Amygdala (tissue), 56 donors: ENCODE measurements around the gene AFG1L.
"Not testable (repeated sequence)": the region's sequence is repeated elsewhere in the genome, so short reads cannot be mapped to it uniquely, and the experiment has no call there.

Experiments
- DNase-seq, 56 donors: peaks; one replicate each; lab custom pipeline; 2025; lab: John Stamatoyannopoulos, UW

AFG1L gene

DNA sequence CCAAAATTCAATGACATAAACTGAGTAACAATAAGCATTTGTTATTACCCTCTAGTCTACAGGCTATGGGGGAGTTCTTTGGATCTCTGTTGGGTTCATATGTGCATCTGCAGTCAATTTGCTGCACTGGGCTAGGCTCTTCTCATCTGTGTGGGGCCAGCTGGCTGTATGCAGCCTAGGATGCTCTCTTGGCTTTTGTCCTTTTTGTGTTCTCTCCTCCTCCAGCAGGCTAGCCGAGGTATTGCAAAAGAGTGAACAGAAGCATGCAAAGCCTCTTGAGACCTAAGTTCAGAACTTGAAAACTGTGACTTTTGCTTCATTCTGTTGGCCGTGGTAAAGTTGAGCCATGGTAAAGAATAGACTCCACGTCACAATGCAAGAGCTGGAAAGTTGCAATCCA, 203.0 kb downstream of the AFG1L start:
- DNase-seq, result peak in 2 of 56 donors; percentile 1 to 8

DNA sequence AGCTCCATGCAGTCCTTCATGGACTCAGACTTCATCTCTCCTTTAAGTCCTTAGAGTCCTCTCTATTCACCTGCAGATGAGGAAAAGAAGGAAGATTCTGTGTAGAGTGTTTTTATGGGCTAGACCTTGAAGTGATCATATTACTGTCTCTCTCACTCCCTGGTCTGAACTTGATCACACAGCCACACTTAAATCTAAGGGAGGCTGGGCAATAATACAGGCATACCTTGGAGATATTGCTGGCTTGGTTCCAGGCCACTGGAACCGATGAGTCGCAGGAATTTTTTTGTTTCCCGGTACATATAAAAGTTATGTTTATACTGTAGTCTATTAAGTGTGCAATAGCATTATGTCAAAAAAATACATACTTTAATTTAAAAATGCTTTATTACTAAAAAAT, 206.7 kb downstream of the AFG1L start:
- DNase-seq, result no peak

DNA sequence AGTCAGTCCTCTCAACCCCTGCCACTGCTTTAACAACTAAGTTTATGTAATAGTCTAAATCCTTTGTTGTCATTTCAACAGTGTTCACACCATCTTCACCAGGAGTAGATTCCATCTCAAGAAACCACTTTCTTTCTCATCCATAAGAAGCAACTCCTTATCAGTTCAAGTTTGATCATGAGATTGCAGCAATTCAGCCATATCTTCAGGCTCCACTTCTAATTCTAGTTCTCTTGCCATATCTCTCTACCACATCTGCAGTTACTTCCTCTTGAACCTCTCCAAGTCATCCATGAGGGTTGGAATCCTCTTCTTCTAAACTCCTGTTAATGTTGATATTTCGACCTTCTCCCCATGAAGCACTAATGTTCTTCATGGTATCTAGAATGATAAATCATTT, 208.0 kb downstream of the AFG1L start:
- DNase-seq, result no peak

DNA sequence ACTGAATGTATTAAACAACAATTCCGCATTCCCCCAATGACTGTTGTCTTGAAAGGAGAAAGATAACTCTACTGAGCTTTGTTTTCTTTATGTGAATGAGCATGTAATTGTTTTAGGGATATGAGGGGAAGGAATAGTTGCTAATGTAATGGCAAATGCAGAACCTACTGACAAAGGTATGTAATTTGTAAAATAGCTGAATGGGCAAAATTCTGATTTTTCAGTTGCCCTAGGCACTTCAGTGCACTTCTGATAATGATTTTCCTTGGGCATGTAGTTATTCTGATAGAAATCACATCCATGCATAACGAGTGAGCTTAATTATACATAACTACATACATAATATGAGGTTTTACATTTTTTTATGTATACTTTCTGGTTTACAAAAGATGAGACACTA, 212.5 kb downstream of the AFG1L start:
- DNase-seq, result no peak

DNA sequence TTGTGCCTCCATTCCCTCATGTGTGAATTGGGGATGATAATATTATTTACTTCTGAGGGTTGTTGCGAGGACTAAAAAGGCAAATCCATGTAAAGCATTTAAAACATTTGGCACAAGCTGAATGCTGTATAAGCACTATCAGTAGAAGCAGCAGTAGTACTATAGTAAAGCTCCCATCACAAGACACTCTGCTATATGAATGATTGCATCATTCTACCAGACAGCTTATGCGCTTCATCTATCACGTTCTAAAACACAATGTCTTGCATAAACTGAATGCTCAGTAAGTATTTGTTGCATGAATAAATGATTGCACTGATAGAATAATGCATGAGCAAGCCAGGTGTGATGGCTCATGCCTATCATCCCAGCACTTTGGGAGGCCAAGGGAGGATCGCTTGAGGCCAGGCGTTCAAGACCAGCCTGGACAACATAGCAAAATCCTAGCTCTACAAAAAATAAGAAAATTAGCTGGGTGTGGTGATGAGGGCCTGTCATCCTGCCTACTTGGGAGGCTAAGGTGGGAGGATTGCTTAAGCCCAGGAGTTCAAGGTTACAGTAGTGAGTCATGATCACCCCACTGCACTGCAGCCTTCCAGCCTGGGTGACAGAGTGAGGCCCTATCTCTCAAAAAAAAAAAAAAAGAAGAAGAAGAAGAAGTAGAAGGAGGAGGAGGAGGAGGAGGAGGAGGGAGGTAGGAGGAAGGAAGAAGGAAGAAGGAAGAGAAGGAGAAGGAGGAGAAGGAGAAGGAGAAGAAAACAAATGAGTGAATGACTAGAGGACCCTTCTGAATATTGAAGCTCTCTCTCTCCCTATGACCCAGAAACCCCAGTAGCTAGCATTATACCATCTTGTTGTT, 215.8 kb downstream of the AFG1L start:
- no peak for DNase-seq

DNA sequence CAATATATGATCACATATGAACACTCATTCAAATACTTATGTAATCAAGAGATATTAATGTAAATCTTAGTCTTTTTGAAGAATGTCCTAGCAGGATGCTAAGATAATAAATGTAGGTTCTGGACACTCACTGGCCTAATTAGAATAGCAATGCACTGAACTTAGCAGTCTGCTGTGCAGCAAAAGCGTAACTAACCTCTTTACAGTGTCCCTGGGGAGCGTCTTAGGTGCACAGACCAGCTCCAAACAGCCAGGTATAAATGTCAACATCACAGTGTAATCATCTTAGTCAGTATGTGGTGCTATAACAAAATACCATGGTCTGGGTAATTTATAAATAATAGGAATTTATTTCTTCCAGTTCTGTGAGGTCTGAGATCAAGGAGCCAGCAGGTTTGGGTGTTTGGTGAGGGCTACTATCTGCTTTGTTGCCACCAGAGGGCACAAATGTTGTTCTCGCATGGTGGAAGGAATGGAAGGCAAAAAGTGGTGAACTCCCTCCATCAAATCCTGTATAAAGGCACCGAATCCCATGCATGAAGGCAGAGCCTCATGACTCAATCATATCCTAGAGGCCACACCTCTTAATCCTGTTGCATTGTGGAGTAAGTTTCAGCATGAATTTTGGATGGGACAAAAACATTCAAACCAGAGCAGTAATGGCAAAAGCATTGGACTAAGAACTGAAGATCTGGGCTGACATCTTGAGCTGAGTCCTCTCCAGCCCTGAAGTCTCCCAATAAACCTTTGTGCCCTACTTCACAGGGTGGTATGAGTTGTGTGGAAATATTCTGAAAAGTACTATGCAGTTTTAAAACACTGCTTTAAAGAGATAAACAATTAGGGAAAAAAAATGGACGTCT, 224.1 kb downstream of the AFG1L start:
- no peak for DNase-seq

DNA sequence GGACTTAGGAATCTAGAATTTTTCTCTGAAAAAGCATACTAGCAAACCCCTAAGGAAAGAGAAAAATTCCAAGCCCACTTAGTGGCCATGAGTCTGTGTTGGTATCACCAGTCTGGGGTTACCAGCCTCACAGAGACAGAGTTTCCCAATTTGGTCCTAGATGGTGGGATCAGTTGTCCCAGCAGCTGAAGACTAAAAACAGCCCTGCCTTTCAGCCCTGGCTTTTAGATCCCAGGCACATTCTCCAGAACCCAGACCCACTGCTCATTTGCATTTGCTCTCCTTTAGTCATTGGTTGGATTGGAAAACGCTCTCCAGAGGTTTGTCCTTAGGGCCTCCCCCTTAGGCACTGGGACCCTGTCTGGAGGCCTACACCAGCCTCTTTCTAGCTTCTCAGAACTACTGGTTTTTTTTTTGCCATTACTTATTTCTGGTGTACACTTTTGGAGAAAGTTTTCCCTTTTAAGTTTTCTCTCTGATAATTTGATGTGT, 226.8 kb downstream of the AFG1L start:
- no peak for DNase-seq

DNA sequence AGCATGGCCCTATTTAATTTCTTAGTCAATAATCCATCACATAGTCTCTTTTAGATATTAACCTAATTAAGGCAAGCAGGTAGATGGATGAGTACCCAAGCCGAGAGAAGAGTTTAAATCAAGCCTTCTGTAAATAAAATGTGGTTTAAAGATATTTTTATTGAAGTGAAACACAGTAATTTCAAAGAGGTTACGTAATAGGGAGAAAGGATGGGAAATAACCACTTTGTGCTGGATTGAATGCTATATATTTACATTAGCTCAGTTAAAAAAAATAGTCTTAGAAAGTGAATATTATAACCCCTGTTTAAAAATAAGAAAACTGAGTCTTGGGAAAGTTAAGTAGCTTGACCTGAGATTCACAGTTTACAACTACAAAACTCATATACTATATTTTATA, 228.8 kb downstream of the AFG1L start:
- no peak for DNase-seq

DNA sequence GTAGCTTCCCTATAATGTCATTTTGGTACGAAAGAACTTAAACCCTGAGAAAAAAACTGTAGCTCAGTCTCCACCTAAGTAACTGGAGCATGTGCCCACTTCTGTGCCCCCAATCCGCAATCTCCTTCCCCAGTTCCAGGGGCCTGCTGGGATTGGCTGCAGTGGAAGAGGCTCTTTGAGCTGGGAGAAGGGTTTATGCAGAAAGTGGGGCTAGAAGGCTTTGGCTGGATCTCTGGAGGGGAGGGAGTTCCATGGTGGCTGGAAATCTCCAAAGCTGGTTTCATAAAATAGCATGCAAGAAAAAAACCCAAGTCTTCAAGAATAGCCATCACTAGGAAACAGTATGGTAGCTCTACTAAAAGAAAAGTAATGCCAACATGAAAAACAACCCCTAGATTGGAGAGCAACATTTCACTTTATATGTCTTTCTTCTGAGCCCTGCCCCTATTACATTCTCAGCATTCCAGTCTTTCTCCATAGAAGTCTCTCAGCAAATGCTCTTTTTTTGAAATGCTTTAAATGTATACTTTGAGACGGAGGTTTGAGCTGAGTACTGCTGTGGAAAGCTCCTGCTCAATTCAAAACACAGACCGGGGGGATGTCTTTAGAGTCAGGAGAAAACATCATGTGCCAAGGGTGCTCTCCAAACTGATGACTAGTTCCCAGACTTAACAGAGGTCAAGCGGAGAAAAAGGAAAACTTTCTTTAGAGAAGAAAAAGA, 229.8 kb downstream of the AFG1L start:
- DNase-seq, result no peak

DNA sequence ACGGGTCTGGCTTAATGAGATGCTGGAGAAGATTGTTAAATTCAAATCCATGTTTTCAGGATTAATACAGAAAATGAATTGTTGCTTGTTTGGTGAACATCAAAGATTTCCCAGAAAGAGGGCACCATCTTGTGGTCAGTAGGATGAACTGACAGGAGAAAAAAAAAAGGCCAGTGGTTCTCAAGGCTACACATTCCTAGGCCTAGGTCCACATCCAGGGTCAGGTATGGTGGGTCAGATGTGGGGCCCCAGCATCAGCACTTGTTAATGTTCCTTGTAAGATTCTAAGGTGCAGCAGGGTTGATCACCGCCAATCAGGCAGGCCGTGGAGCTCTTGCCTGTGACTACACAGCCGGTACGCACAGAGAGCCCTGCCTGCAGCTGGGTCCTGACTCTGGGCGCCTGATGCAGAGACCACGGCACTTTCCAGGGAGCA, 231.9 kb downstream of the AFG1L start:
- peak in 4 of 56 donors; percentile 3 to 7 (median 4) for DNase-seq

DNA sequence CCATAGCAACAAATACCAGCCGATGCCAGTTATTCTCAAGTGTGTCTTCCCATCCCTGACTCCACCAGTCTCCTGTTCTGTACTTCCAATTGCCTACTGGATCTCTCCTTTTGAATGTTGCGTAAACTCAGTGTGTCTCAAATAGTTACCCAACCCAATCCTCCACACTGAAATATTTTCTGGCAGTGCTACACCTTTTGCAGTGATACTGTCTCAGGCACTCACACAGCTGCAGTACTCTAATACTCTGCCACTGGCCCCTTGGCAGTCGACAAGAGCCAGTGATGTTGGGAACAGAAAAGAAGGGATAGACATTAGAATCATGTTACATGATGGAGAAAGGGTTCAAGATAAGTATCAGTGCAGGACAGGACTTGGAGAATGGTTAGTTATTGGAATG, 234.0 kb downstream of the AFG1L start:
- no peak for DNase-seq

DNA sequence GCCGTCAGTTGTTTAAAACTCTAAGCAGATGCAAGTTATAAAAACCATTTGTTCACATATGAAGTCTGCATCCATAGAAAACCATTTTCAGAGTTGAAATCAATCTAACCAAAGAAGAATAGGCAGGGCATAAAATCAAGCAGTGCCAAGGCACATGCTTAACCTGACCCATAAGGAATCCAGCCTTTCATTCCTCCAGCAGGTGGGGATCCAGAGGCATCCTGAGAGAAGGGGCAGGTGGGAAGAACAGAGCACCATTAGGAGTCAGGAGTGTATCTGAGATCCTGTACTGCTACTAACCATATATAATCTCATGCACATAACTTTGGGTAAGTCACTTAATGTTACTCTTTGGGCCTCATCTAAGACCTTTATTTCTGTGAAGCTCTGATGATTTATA, 236.5 kb downstream of the AFG1L start:
- no peak for DNase-seq

DNA sequence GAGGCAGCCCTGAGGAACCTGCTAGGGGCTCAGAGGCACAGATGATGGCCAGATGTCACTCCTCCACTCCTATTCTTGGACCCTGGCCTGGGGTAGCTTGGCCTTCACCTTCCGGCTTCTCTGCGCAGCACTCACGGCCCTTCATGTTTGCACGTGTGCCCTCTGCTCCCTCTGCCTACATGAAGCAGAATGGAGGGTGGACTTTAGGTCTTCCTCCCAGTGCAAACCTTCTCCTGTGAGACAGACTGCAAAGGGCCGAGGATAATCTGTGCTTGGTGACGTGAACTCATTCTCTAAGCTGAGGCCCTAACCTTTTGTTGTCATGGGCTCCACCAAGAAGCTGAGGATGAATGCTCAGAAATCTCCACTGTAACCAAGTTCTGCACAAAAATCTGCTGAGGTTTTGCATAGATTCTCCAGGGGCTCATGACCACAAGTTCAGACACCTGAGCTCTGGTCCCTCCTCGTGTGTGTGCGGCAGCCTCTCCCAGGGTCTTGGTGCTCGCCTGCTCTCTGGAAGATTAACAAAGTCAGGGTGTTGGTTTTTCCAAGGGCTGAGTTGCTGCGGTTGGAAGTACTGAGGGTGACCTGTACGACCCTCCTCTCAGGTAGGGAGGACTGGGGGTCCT, 240.4 kb downstream of the AFG1L start:
- DNase-seq, result no peak

DNA sequence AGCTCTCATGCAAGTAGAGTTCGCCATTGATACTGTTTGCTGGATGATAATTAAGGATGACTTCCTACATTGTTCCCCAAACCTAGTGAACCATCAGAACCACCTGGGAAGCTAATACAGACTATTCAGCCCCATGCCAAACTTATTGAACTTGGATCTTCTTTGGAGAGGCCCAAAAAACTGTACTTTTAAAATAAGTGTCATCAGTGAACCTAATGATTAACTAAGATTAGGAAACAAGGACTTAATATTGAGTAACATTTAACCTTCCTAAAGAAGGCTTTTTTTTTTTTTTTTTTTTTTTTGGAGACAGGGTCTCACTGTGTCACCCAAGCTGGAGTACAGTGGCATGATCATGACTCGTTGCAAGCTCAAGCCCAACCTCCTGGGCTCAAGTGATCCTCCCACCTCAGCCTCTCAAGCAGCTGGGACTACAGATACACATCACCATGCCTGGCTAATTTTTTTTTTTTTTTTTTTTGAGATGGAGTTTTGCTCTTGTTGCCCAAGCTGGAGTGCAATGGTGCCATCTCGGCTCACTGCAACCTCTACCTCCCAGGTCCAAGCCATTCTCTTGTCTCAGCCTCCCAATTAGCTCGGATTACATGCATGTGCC, 241.2 kb downstream of the AFG1L start:
- not testable (repeated sequence) for DNase-seq

DNA sequence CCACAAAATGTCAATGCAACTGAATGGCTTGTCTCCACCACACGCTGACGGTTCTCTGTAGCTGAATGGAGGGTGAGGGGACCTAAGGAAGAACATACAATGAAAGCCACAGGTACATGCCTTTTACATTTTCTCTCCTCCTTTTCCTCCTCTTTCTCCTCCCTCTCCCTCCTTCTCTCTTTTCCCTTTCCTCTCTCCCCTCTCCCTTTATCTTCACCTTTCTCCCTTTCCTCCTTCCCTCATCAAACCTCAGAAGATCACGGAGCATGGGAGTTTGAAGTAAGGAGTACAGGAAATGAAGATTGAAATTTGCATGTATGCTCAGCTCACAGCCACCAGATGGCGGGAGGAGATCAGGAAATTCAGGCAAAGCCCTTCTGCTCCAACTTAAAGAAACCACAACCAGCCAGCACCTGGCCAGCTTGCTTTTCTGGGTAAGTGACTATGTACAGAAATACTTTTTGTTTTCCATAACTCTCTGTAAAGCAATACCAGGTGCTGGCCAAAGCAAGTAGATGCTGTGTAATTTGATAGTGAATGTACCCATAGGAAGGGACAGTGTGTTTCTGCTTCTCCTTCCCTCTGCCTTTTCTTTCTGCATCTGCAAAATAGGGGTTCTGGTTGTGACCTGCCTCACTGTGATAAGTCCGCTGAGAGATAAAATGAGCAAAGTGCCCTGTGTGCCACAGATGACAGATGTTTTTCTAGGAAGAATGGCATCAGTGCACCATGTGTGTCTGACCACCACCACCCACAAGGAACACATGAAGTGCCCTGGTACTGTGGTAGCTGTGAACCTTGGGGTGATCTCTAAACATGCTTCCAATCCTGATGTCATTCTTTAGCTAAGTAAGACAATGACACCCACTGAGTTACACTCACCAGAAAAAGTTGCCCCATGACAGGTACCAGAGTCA, 247.2 kb downstream of the AFG1L start:
- DNase-seq, result peak in 43 of 56 donors; percentile 2 to 79 (median 40)

DNA sequence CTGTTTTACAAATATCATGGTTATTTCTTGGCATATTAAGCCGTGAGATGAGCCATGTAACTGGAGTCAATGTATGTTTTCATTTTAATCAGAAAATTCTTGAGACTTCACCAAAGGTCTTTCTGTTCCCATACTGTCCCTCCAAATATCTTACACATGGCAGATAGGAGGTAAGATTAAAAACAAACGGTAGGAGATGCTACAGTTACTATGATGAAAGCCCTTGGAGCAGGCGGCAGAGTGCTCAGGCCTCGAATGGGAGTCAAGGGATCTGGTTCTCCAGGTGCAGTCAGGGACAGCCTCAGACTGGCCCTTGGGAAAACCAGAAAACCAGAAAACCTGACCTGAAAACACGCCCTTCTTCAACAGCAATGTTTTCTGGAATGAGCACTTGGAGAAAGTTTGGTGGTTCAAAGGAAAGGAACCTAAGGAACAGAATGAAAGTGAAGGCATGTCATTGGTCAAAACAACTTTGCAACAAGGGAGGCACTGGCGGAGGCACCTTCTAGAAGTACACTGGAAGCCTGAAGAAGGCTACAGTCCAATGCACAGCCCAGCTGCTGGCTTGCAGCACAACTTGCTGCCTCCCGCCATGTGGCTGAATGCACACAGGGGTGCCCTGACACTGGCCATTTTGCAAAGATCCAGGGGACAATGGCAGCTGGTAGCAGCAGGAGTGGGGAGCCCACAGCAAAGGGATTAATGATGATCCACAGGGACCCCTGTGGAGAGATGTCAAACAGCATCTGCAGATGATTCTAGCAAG, 248.5 kb downstream of the AFG1L start:
- DNase-seq, result no peak

DNA sequence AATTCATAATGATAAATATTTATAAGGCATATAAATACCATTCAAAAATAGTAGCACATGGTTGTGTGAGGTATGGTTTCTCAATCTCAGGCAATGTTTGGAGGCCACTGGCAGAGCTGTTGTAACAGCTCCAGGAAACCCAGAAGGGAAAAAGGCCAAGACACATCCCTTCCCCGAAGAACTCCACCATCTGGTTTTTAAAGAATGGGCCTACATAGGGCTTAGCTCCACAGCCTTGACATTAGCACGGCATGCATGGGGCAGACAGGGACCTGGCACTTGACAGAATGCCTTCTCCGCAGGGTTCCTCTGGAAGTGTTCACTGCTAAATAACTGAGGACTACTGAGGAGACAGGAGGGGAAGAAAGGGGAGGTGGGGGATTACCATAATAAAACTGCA, 249.8 kb downstream of the AFG1L start:
- DNase-seq, result no peak
